ENCODE measurements around the gene HMCN2. TPM values are rescaled to one million over a fixed set of nuclear protein-coding genes. Genes with fewer than 3 reads are reported as not detected.

The HMCN2 gene
- total RNA-seq, 5 donors from 2014 or later (not counting 1 experiment from before 2014, with no cell fraction given): 0.03 TPM; not detected in 4

- 81% methylated on average over 14 of the region's 17 CpGs for WGBS (ENCODE audit: insufficient coverage)
- no peaks in the 10 kb centered on the region for H3K36me3 ChIP-seq (ENCODE audit: control insufficient read depth in 2 of 2, extremely low read depth in 1 of 2, insufficient read depth in 1 of 2, low read length in 1 of 2)
- peaks cover 0 to 68% of the 10 kb centered on the region in 2 experiments for H3K27me3 ChIP-seq (replicated peaks in 1 of 2; ENCODE audit: control insufficient read depth in 2 of 2, extremely low read depth in 1 of 2, insufficient read depth in 2 of 2, low read length in 1 of 2)
- Mint-ChIP-seq H3K4me3 (no peak overlapping the region), H3K27me3 (peaks cover 29 to 65% of the 10 kb centered on the region in 2 donors), H3K36me3 (no peaks in the 10 kb centered on the region), H3K9me3 (no peaks in the 10 kb centered on the region), H3K27ac (no peak overlapping the region), H3K4me1 (no peaks in the 10 kb centered on the region)
- H3K4me1 ChIP-seq (ENCODE audit: control insufficient read depth in 1 of 2, extremely low read depth in 1 of 2, insufficient read depth in 2 of 2, low read length in 2 of 2): no peaks in the 10 kb centered on the region
- no peaks in the 10 kb centered on the region for H3K9me3 ChIP-seq
- ChIA-PET POLR2A (no interaction called here), CTCF (no interaction called here)
- no peak overlapping the region for H3K27ac ChIP-seq (ENCODE audit: low read length)
- no peak overlapping the region for H3K4me3 ChIP-seq (ENCODE audit: control insufficient read depth in 1 of 2, extremely low read depth in 1 of 2, low read length in 1 of 2)
- no peak for ATAC-seq (replicated peaks in 1 of 4)
- DNase-seq: no peak
Measured at GRCh38 chr9:130286072-130286770, 20.7 kb downstream of the HMCN2 start.

DNA sequence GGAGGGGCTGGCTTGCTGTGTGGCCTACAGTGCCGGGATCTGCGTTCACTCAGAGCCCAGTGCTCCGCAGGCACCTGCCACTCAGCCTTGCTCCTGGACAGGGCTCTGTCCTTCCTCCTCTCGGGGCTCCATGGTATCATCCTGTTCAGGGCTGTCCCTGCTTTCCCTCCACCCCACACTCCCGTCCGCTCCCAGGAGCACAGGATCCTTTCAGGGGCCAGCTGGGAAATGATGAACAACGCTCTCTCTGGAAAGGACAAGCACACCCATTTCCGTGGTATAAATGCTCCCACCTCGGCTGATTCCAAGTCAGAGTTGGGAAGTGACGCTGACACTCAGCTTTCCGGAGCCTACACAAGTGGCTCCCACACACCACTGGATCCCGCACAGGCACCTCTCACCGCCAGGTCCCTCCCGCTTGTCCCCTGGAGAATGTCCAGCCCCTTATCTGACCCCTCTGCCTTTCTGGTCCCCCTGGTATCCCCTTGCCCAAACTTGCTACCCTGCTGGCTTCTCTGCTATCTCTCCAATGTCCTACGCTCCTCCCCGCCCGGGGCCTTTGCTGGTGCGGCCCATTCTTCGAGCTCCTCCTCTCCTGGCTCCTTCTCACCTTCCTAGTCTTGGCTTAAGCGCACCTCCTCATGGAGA, 21.3 kb downstream of the HMCN2 start:
- H3K27me3 Mint-ChIP-seq: peaks cover 29 to 63% of the 10 kb centered on the region in 2 donors
- WGBS (ENCODE audit: insufficient coverage): 86% methylated on average over 19 of the region's 20 CpGs
- DNase-seq (no peak), ATAC-seq (replicated peaks in 1 of 4) (no peak)
- Histone ChIP-seq H3K36me3 (ENCODE audit: control insufficient read depth in 2 of 2, extremely low read depth in 1 of 2, insufficient read depth in 1 of 2, low read length in 1 of 2) (no peaks in the 10 kb centered on the region), H3K4me1 (ENCODE audit: control insufficient read depth in 1 of 2, extremely low read depth in 1 of 2, insufficient read depth in 2 of 2, low read length in 2 of 2) (no peaks in the 10 kb centered on the region), H3K9me3 (no peaks in the 10 kb centered on the region), H3K27me3 (replicated peaks in 1 of 2; ENCODE audit: control insufficient read depth in 2 of 2, extremely low read depth in 1 of 2, insufficient read depth in 2 of 2, low read length in 1 of 2) (peaks cover 0 to 68% of the 10 kb centered on the region in 2 experiments), H3K27ac (ENCODE audit: low read length) (no peak overlapping the region), H3K4me3 (ENCODE audit: control insufficient read depth in 1 of 2, extremely low read depth in 1 of 2, low read length in 1 of 2) (no peak overlapping the region)
- no peak overlapping the region for H3K27ac Mint-ChIP-seq
- no peak overlapping the region for H3K4me3 Mint-ChIP-seq
- ChIA-PET POLR2A (no interaction called here), CTCF (no interaction called here)
- H3K36me3 Mint-ChIP-seq: no peaks in the 10 kb centered on the region
- H3K9me3 Mint-ChIP-seq: no peaks in the 10 kb centered on the region
- no peaks in the 10 kb centered on the region for H3K4me1 Mint-ChIP-seq

- CTCF ChIA-PET: no interaction called here
- H3K4me3 Mint-ChIP-seq: no peak overlapping the region
Measured at GRCh38 chr9:130287736-130288135, 22.2 kb downstream of the HMCN2 start.

GRCh38 chr9:130288393-130288792, 22.8 kb downstream of the HMCN2 start:
- H3K36me3 ChIP-seq (ENCODE audit: control insufficient read depth in 2 of 2, extremely low read depth in 1 of 2, insufficient read depth in 1 of 2, low read length in 1 of 2): no peaks in the 10 kb centered on the region
- Mint-ChIP-seq H3K9me3 (no peaks in the 10 kb centered on the region), H3K27ac (no peak overlapping the region), H3K36me3 (no peaks in the 10 kb centered on the region), H3K27me3 (peaks cover 33 to 67% of the 10 kb centered on the region in 2 donors), H3K4me3 (no peak overlapping the region), H3K4me1 (no peaks in the 10 kb centered on the region)
- ATAC-seq (replicated peaks in 1 of 4) (no peak), DNase-seq (no peak)
- ChIA-PET CTCF (no interaction called here), POLR2A (no interaction called here)
- H3K4me3 ChIP-seq (ENCODE audit: control insufficient read depth in 1 of 2, extremely low read depth in 1 of 2, low read length in 1 of 2): no peak overlapping the region
- no peak overlapping the region for H3K27ac ChIP-seq (ENCODE audit: low read length)
- 78% methylated on average over 6 of the region's 6 CpGs for WGBS (ENCODE audit: insufficient coverage)
- no peaks in the 10 kb centered on the region for H3K9me3 ChIP-seq
- peaks cover 0 to 64% of the 10 kb centered on the region in 2 experiments for H3K27me3 ChIP-seq (replicated peaks in 1 of 2; ENCODE audit: control insufficient read depth in 2 of 2, extremely low read depth in 1 of 2, insufficient read depth in 2 of 2, low read length in 1 of 2)
- no peaks in the 10 kb centered on the region for H3K4me1 ChIP-seq (ENCODE audit: control insufficient read depth in 1 of 2, extremely low read depth in 1 of 2, insufficient read depth in 2 of 2, low read length in 2 of 2)

More at GRCh38 chr9:130287736-130288135, 22.2 kb downstream of the HMCN2 start:
- peaks cover 31 to 62% of the 10 kb centered on the region in 2 donors for H3K27me3 Mint-ChIP-seq
- Histone ChIP-seq H3K9me3 (no peaks in the 10 kb centered on the region), H3K36me3 (ENCODE audit: control insufficient read depth in 2 of 2, extremely low read depth in 1 of 2, insufficient read depth in 1 of 2, low read length in 1 of 2) (no peaks in the 10 kb centered on the region), H3K27ac (ENCODE audit: low read length) (no peak overlapping the region), H3K27me3 (replicated peaks in 1 of 2; ENCODE audit: control insufficient read depth in 2 of 2, extremely low read depth in 1 of 2, insufficient read depth in 2 of 2, low read length in 1 of 2) (peaks cover 0 to 63% of the 10 kb centered on the region in 2 experiments), H3K4me3 (ENCODE audit: control insufficient read depth in 1 of 2, extremely low read depth in 1 of 2, low read length in 1 of 2) (no peak overlapping the region), H3K4me1 (ENCODE audit: control insufficient read depth in 1 of 2, extremely low read depth in 1 of 2, insufficient read depth in 2 of 2, low read length in 2 of 2) (no peaks in the 10 kb centered on the region)
- no peak overlapping the region for H3K27ac Mint-ChIP-seq
- DNase-seq (no peak), ATAC-seq (replicated peaks in 1 of 4) (no peak)
- POLR2A ChIA-PET: no interaction called here
- H3K9me3 Mint-ChIP-seq: no peaks in the 10 kb centered on the region
- H3K4me1 Mint-ChIP-seq: no peaks in the 10 kb centered on the region
- H3K36me3 Mint-ChIP-seq: no peaks in the 10 kb centered on the region
- 84% methylated on average over 6 of the region's 6 CpGs for WGBS (ENCODE audit: insufficient coverage)

DNA sequence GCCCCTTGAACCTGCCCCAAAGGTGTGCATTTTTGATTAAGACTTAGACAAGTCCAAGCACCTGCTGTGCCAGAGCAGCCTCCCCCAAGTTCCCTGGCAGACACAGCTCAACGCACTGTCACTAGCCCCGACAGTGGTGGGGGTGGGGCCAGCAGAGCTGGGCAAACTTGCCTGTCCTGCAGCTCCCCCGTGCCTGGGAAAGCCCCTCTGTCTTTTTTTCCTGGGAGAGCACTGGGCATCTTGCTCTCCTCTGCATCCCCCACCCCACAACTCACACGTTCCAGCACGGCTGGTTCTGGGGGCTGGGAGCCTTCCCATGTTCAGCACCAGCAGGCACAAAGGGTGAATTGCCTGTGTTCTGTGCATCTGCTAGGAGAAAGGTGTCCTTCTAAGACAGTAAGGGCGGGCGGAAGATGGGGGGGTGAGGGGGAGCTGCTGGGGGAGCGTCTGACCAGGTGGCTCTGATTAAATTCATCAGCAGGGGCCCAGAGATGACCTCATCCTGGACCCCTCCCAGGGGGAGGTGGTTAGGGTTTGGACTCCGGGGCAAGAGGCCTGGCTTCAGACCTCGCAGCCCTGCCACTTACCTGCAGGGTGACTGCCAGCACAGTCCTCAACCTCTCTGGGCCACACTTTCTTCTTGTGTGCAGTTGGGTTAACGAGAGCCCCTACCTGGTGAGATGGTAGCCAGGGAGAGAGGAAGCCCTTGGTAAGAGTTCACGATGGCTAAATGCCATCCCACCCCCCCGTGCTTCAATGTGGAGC, 23.5 kb downstream of the HMCN2 start:
- no peaks in the 10 kb centered on the region for H3K9me3 Mint-ChIP-seq
- no peak overlapping the region for H3K27ac Mint-ChIP-seq
- ChIA-PET POLR2A (no interaction called here), CTCF (no interaction called here)
- DNase-seq: no peak
- WGBS (ENCODE audit: insufficient coverage): 58% methylated on average over 6 of the region's 13 CpGs
- H3K4me3 Mint-ChIP-seq: no peak overlapping the region
- no peak overlapping the region for H3K27ac ChIP-seq (ENCODE audit: low read length)
- peaks cover 0 to 67% of the 10 kb centered on the region in 2 experiments for H3K27me3 ChIP-seq (replicated peaks in 1 of 2; ENCODE audit: control insufficient read depth in 2 of 2, extremely low read depth in 1 of 2, insufficient read depth in 2 of 2, low read length in 1 of 2)
- H3K36me3 ChIP-seq (ENCODE audit: control insufficient read depth in 2 of 2, extremely low read depth in 1 of 2, insufficient read depth in 1 of 2, low read length in 1 of 2): no peaks in the 10 kb centered on the region
- no peaks in the 10 kb centered on the region for H3K9me3 ChIP-seq
- H3K4me1 ChIP-seq (ENCODE audit: control insufficient read depth in 1 of 2, extremely low read depth in 1 of 2, insufficient read depth in 2 of 2, low read length in 2 of 2): no peaks in the 10 kb centered on the region
- H3K4me3 ChIP-seq (ENCODE audit: control insufficient read depth in 1 of 2, extremely low read depth in 1 of 2, low read length in 1 of 2): no peak overlapping the region
- peaks cover 35 to 64% of the 10 kb centered on the region in 2 donors for H3K27me3 Mint-ChIP-seq
- no peaks in the 10 kb centered on the region for H3K36me3 Mint-ChIP-seq
- ATAC-seq (replicated peaks in 1 of 4): no peak
- H3K4me1 Mint-ChIP-seq: no peaks in the 10 kb centered on the region

DNA sequence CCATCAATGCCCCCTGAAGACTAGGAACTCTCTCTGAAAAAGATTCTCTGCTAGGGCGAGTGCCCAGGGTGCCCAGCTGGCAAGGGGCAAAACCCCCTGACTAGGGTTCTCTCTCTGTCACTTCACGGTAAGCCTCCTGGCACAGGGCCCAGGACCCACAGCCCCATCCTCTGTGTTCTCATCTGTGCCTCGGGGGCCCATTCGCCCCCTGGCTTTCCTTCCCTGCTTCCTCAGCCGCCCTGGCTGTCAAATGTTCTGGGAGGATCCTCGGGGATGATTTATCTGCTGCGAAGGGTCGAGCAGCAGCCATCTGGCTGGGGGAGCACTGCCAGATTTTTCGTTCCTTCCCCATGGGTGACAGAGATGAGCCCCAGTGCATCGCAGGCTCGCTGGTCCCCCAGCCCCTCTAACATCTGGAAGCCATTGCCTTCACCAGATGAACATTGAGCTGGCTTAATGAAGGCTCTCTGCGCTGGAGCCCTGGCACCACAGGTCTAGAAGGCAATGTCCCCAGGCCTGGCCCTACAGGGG, 24.2 kb downstream of the HMCN2 start:
- Mint-ChIP-seq H3K4me3 (no peak overlapping the region), H3K4me1 (no peaks in the 10 kb centered on the region), H3K36me3 (no peaks in the 10 kb centered on the region), H3K27me3 (peaks cover 36 to 66% of the 10 kb centered on the region in 2 donors), H3K27ac (no peak overlapping the region), H3K9me3 (no peaks in the 10 kb centered on the region)
- H3K27ac ChIP-seq (ENCODE audit: low read length): no peak overlapping the region
- no peaks in the 10 kb centered on the region for H3K4me1 ChIP-seq (ENCODE audit: control insufficient read depth in 1 of 2, extremely low read depth in 1 of 2, insufficient read depth in 2 of 2, low read length in 2 of 2)
- ATAC-seq (replicated peaks in 1 of 4) (no peak), DNase-seq (no peak)
- POLR2A ChIA-PET: no interaction called here
- CTCF ChIA-PET: no interaction called here
- no peak overlapping the region for H3K4me3 ChIP-seq (ENCODE audit: control insufficient read depth in 1 of 2, extremely low read depth in 1 of 2, low read length in 1 of 2)
- H3K9me3 ChIP-seq: no peaks in the 10 kb centered on the region
- peaks cover 0 to 66% of the 10 kb centered on the region in 2 experiments for H3K27me3 ChIP-seq (replicated peaks in 1 of 2; ENCODE audit: control insufficient read depth in 2 of 2, extremely low read depth in 1 of 2, insufficient read depth in 2 of 2, low read length in 1 of 2)
- WGBS (ENCODE audit: insufficient coverage): 49% methylated on average over 12 of the region's 12 CpGs
- H3K36me3 ChIP-seq (ENCODE audit: control insufficient read depth in 2 of 2, extremely low read depth in 1 of 2, insufficient read depth in 1 of 2, low read length in 1 of 2): no peaks in the 10 kb centered on the region

Measured in T-cell (primary cell).